Glutamatergic neuron (in vitro differentiated cells): ENCODE results near the gene INTS7. TPM values are rescaled to one million over a fixed set of nuclear protein-coding genes. Genes with fewer than 3 reads are reported as not detected.

Experiments
- DNase-seq: peaks from one replicate; pipeline ENCODE4 v3.0.0; 2022
- H3K27ac Mint-ChIP-seq: one replicate; pipeline ENCODE4 v1.8.0; 2020; ENCODE audit warnings: mild to moderate bottlenecking, mixed read lengths, inconsistent platforms; ENCODE audit not compliant: unreplicated experiment
- H3K27me3 Mint-ChIP-seq: one replicate; pipeline ENCODE4 v1.8.0; 2020; ENCODE audit warnings: mild to moderate bottlenecking, moderate library complexity, mixed read lengths, inconsistent platforms; ENCODE audit not compliant: unreplicated experiment
- H3K36me3 Mint-ChIP-seq: one replicate; pipeline ENCODE4 v1.8.0; 2020; ENCODE audit warnings: mild to moderate bottlenecking, mixed read lengths, inconsistent platforms; ENCODE audit not compliant: unreplicated experiment
- H3K4me1 Mint-ChIP-seq: one replicate; pipeline ENCODE4 v1.8.0; 2020; ENCODE audit warnings: mild to moderate bottlenecking, low read depth, mixed read lengths, inconsistent platforms; ENCODE audit not compliant: unreplicated experiment
- H3K4me3 Mint-ChIP-seq: one replicate; pipeline ENCODE4 v1.8.0; 2020; ENCODE audit warnings: mild to moderate bottlenecking, mixed read lengths, inconsistent platforms; ENCODE audit not compliant: unreplicated experiment
- H3K9me3 Mint-ChIP-seq: one replicate; pipeline ENCODE4 v1.8.0; 2020; ENCODE audit warnings: mild to moderate bottlenecking, moderate library complexity, mixed read lengths, inconsistent platforms; ENCODE audit not compliant: unreplicated experiment
- total RNA-seq: library from RNA; stranded (reverse); fragmentation: NEBNext Ultra II Directional; extraction: Animal tissue kit (Norgen Biotek cat#: 25700); gene quantifications from one replicate; pipeline ENCODE4 v1.2.1, GENCODE V29; 2021; ENCODE audit not compliant: unreplicated experiment
- TF ChIP-seq, protein P1 (sequence below): fragments of 200-600 bp; sonication (generic); IDR thresholded peaks from one replicate; pipeline ENCODE4 v1.5.0; 2021; ENCODE audit not compliant: partially characterized antibody, unreplicated experiment

The INTS7 gene
- total RNA-seq, 1 donor from 2014 or later: 17.6 TPM

GRCh38 chr1:212045981-212046380 is 10.6 kb upstream of the INTS7 start:
- Mint-ChIP-seq H3K27me3 (peaks cover 2% of the 10 kb centered on the region), H3K9me3 (no peaks in the 10 kb centered on the region), H3K4me3 (no peak overlapping the region), H3K4me1 (peaks cover 9% of the 10 kb centered on the region), H3K27ac (no peak overlapping the region), H3K36me3 (no peaks in the 10 kb centered on the region)
- TF ChIP-seq, protein P1, sequence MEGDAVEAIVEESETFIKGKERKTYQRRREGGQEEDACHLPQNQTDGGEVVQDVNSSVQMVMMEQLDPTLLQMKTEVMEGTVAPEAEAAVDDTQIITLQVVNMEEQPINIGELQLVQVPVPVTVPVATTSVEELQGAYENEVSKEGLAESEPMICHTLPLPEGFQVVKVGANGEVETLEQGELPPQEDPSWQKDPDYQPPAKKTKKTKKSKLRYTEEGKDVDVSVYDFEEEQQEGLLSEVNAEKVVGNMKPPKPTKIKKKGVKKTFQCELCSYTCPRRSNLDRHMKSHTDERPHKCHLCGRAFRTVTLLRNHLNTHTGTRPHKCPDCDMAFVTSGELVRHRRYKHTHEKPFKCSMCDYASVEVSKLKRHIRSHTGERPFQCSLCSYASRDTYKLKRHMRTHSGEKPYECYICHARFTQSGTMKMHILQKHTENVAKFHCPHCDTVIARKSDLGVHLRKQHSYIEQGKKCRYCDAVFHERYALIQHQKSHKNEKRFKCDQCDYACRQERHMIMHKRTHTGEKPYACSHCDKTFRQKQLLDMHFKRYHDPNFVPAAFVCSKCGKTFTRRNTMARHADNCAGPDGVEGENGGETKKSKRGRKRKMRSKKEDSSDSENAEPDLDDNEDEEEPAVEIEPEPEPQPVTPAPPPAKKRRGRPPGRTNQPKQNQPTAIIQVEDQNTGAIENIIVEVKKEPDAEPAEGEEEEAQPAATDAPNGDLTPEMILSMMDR: no peak
- no peak for DNase-seq

DNA sequence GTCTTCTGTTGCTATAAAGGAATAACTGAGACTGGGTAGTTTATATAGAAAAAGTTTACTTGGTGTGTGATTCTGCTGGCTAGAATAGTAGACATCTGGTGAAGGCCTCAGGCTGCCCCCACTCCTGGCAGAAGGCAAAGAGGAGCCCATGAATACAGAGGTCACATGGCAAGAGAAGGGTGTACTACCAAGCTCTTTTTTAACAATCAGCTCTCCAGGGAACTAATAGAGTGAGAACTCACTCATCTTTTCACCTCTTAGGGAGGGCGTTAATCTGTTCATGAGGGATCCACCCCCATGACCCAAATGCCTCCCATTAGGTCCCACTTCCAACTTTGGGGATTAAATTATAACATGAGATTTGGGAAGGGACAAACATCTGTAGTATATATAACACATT is 9.5 kb upstream of the INTS7 start:
- Mint-ChIP-seq H3K27me3 (peaks cover 2% of the 10 kb centered on the region), H3K27ac (no peak overlapping the region), H3K36me3 (no peaks in the 10 kb centered on the region), H3K9me3 (no peaks in the 10 kb centered on the region), H3K4me3 (no peak overlapping the region), H3K4me1 (peaks cover 9% of the 10 kb centered on the region)
- TF ChIP-seq, protein P1: no peak
- DNase-seq: no peak

- TF ChIP-seq, protein P1: no peak
- Mint-ChIP-seq H3K36me3 (no peaks in the 10 kb centered on the region), H3K27me3 (peaks cover 2% of the 10 kb centered on the region), H3K4me3 (no peak overlapping the region), H3K9me3 (no peaks in the 10 kb centered on the region), H3K27ac (no peak overlapping the region), H3K4me1 (peaks cover 9% of the 10 kb centered on the region)
- DNase-seq: no peak
Observed at GRCh38 chr1:212042436-212042835, 7.1 kb upstream of the INTS7 start.

DNA sequence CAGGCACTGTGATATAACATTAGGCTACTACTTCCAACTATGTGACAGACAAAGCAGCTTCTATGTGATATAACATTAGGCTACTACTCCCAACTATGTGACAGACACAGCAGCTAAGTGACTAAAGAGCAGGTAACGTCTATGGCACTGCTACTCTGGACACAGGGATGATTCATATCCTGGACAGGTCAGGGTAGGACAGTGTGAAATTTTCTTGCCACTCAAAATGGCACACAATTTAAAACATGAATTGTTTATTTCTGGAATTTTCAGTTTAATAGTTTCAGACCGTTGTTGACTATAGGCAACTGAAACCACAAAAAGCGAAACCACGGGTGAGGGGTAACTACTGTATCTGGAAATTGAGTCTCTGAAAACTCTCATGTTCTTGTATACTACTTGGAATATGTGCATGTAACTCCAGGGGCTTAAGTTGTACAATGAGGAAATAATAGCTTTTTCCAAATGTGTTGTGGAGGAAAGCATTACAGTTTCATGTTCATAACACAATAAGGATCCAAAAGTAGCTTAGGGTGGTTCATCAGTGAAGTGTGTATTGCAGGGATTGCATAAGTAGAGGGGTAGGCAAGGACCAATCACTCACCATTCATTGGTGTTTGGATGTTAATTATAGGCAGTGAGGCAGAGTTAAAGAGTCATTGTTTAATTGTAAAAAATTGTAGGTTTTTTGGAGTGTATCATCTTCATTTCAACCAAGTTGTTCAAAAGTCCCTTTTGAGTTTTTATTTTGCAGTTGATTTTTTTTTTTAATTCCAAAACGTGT is 5.5 kb upstream of the INTS7 start:
- no peaks in the 10 kb centered on the region for H3K36me3 Mint-ChIP-seq
- DNase-seq: no peak
- H3K9me3 Mint-ChIP-seq: no peaks in the 10 kb centered on the region
- TF ChIP-seq, protein P1: no peak
- no peak overlapping the region for H3K4me3 Mint-ChIP-seq
- H3K27ac Mint-ChIP-seq: no peak overlapping the region
- H3K27me3 Mint-ChIP-seq: peaks cover 2% of the 10 kb centered on the region
- peaks cover 7% of the 10 kb centered on the region for H3K4me1 Mint-ChIP-seq

GRCh38 chr1:212039622-212040021 is 4.3 kb upstream of the INTS7 start:
- Mint-ChIP-seq H3K4me3 (no peak overlapping the region), H3K27me3 (peaks cover 3% of the 10 kb centered on the region), H3K9me3 (peaks cover 4% of the 10 kb centered on the region), H3K36me3 (no peaks in the 10 kb centered on the region), H3K27ac (no peak overlapping the region), H3K4me1 (no peaks in the 10 kb centered on the region)
- DNase-seq: no peak
- TF ChIP-seq, protein P1: no peak
